LoVo (cell line): ENCODE results near the gene SHANK3.
"Not testable (repeated sequence)": the region's sequence is repeated elsewhere in the genome, so short reads cannot be mapped to it uniquely, and the experiment has no call there.

Source experiments
- DNase-seq: peaks from one replicate; pipeline ENCODE4 v3.0.0-alpha.2; 2016; ENCODE audit warnings: low spot score

SHANK3 gene

DNA sequence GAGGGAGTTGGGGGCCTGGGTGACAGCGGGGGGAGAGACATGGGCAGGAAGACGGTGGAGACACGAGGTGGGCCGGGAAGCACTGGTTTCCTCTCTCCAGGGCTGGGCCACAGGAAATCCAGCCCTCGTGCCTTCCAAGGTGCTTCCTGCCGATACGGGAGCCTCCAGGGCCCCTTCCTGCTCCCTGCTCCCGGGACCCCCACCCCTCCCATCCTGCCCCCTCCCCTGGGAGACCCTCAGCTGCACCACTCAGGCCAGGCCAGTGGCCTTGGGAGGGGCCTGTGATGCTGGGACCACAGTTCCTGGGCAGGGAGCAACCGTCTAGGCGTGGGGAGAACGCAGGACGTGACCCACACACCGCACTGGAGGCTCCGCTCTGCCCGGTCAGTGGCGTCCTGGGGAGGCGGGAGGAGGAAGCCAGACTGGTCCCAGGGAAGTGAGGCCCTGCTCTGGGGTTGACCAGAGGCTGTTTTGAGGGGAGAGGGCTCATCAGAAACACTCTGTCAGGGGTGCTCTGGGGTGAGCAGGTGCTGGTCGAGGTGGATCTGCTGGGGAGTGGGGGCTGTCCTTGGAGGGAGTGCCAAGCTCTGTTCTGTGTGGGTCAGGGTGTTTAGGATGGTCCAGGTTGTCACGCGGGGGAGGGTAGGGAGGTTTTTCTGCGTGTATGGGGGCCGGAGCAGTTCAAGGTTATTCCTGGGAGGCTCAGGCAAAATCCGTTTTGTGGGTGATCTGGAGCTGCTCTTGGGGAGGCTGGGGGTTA is at the start of gene SHANK3:
TSS of gene SHANK3 (plus strand) at position 353 of the 760 bp plus-strand sequence.
- no peak for DNase-seq

DNA sequence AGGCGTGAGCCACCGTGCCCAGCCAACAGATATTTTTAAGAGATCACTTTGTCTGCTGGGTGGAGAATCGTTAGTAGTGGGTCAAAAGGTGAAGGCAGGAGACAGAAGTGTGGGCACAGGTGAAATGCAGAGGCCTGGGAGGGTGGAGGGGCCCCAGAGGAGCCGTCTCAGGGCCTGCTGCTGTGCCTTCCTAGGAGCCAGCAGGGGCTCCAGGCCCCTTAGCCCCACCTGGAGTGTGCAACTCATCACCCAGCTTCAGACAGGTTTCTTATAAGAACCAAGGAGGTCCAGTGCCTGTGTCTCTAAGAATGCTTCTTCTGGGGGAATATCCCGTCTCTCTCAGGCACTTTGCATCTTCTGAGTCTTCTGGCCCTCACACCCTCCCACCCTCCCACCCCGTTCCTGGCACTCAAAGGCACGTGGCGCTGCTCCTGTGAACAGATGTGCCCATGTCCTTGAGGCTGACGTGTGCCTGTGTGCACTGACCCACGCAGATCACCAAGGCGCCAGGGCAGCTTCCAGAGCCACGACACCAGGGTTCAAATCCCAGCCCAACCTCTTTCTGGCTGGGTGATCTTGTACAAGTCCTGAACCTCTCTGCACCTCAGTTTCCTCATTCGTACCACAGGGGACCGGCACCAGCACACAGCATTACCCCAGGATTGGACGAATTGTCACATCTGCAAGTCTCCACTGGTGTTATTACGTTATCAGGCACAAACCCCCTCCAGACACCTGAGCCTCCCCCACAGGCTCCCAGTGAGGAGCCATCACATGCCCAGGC is 48.1 kb upstream of the SHANK3 start:
- DNase-seq: no peak

DNA sequence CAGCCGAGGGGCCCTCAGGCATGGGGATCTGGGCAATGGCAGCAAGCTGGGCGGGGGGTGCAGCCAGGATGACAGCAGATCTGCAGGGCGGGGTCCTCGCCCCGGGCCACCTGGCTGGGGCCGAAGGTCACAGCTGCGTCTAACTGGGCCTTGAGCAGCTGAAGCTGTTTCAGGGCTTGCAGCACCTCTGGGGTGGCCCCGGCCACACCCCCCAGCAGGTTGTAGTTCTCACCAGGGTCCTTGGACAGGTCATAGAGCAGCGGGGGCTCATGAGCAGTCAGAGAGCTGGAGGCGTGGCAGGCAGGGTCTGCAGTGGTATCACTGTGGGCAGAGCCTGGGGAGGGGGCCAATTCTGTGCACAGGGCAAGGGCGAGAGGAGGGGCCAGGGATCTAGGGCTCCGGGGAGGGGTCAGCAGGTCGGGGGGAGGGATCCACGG is 47.5 kb upstream of the SHANK3 start:
- DNase-seq: no peak

DNA sequence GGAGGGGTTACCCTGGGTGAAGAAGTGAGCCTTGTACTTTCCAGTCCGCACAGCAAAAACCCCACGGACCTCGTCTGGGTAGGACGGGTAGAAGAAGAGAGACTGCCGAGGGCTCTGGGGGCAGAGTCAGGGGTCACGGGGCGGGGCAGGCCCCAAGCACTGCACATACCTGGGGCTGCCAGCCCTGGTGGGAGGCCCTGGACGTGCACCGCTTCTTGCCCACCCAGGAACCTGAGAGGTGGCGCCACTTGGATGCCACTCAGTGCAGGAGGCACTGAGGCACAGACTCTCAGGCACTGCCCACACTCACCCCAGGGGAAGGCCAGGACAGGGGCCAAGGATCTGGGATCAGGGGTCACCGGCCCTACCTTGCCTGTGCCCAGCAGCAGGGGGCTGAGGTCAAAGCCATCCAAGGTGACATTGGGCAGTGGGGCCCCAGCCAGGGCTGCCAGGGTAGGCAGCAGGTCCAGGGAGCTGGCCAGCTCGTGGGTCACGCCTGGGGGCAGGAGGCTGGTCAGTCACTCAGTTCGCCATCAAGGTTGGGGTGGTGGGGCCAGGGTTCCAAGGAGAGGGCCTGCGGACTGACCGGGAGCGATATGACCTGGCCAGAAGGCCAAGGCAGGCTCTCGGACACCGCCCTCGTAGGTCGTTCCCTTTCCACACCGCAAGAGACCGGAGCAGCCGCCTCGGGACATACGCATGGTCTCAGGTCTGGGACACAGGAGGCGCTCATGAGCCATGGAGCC is 46.9 kb upstream of the SHANK3 start:
- no peak for DNase-seq

DNA sequence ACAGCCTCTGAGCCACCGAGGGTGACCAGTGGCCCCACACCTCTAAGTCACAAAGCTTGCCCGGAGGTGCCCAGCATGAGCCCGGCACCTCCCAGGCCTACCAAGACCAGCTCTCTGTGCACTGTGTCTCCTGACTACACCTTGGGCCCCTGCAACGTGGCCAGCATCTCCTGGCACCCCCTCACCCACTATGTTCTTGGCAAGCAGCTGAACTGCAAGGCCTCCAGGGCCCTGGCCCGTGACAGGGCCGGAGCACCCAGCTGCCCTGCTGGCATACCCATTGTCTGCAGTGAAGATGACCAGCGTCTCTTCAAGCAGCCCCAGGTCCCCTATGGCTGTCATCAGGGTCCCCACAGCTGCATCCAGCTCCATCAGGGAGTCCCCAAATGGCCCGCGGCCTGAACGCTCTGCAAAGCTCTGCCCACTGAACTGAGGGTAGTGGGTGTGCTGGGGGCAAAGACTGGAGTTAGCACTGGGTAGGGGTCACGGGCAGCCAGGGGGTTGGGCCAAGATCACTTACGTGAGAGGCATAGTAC is 46.2 kb upstream of the SHANK3 start:
- no peak for DNase-seq

DNA sequence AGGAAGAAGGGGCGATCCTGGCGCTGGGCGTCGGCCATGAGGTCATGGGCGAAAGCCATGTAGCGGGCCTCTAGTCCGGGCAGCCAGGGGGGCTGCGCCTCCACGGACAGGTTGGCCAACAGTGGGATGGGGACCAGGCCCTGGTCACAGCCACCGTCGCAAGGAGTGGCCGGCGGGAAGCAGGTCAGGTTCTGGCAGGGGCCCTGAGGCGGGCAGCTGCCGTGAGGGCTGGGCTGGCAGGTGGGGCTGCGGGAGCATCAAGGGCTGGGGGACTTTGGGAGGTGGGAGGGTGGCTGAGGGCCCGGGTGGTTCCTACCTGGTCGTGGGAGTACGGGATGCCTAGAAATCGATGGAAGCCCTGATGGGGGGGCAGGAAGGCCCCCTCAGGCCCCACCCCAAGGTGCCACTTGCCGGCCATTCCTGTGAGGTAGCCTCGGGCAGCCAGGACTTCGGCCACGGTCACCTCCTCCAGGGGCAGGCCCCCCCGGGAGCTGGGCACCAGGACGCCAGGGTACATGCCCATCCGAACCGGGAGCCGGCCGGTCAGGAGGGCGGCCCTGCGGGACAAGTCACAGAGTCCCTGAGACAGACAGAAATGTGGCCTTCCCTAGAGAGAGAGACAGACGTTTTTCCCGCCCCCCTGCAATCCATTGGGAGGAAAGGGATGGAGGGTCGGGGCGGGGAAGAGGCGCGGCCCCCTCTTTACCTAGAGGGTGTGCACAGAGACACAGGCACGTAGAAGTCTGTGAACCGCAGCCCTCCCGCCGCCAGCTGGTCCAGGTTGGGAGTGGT is 45.6 kb upstream of the SHANK3 start:
- no peak for DNase-seq

DNA sequence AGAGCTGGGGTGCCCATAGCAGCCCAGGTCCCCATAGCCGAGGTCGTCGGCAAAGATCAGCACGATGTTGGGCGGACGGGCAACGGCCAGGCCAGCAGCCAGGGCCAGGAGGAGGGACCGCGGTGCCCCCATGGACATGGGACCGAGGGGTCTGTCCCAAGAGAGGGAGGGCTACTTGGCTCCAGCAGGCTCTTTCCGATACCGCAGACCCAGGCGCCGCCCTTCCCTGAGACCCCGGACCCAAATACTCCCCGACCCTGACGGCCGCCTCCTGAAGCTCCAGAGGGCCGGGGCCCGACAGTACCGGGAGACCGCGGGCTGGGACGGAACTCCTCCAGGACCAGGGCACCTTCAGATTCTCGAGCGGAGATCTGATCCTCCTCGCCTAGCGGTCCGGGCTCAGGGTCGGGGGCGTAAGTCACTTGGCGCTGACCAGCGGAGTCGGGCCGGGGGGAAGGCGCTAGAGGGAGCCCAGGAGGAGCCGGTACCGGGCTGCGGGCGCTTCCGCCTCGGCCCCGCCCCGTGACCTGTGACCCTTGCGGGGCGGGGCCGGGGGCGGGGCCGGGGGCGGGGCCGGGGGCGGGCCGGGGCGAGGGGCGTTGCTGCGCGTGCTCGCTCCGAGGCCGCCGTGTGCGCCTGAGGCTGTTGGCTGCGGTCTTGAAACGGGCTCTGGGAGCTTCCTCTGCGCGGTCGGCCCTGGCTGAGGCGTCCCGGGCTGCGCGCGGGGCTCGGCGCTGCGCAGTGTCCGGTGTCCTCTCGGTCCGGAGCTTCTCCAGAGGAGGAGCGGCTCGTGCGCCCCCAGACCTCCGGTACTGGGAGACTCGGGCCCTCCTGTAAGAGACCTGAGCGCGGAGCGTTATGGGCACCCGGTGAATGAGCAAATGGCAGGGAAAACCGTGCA is 44.7 kb upstream of the SHANK3 start, which contains the start of gene ARSA:
TSS of gene ARSA (minus strand) at position 511 of the 901 bp plus-strand sequence. CDS start at position 138, 373 bp downstream.
- peak; percentile 83 for DNase-seq

DNA sequence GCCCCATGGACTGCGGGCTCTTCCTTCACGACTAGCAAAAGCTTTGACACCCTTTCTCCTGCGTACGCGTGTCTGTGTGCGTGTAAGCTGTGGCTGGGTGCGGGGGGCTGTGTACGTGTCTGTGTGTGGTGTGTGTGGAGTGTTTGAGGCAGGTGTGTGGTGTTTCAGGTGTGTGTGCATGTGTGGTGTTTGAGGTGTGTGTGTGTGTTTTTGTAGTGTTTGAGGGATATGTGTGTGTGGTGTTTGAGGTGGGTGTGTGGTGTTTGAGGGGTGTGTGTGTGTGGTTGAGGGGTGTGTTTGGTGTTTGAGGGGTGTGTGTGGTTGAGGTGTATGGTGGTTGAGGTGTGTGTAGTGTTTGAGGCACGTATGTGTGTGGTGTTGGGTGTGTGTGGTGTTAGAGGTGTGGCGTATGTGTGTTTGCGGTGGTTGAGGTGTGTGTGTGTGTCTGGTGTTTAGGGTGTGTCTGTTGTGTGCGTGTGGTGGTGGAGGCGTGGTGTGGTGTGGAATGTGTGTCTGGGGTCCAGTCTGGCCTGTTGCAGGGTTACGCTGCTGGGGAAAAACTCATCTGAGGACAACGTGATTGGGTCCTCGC is 44.0 kb upstream of the SHANK3 start:
- no peak for DNase-seq

DNA sequence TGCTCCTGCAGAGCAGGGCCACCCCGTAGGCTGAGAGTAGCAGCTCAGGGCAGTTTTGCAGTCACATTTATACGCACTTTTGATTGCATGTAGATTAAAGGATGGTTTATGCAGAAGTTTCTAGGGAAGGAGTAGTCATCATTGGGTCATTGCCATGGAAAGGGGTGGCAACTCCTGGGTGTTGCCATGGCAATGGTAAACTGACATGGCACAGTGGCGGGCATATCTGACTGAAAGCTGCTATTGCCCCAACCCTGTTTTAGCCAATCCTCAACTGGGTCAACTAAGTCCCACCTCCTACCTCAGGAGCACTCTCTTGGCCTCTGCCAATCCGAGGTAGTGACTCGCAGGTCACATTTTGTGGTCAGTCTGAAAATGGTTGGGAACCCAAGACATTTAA is 42.2 kb upstream of the SHANK3 start:
- no peak for DNase-seq

DNA sequence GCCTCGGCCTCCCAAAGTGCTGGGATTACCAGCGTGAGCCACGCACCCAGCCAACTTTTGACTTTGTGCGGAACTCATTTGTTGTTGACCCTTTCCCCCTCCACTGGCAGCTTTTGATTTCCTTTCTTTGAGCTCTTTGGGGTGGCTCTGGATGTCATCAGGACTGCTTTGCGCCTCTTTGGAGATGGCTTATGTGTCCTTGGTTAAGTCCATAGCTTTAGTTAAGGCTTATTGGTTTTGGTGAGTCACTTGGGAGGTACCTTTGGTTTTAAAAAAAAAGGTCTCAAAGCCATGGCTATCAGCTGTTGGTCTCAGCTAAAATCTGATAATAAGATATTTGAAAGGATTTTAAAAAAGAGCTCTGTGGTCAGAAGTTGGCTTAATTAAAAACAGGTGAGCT is 39.5 kb upstream of the SHANK3 start:
- DNase-seq: no peak

DNA sequence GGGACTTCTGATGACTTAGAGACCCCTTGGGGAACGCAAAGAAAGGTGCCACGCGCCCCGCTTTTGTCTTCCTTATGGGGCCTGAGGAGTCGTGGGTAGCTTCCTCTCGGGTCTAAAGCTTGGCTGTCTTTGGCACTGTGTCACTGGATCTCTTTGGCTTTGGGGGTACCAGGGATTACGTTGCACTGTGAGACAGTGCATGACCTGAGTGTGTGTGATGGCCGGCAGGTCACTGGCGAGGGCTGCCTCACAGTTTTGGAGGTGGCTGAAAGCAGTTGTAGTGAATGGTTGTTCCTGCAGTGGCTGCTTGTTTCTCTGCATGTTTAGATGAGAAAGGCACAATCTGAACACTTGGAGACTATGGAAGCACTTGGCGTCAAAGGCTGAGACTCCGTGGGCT is 38.9 kb upstream of the SHANK3 start:
- no peak for DNase-seq

DNA sequence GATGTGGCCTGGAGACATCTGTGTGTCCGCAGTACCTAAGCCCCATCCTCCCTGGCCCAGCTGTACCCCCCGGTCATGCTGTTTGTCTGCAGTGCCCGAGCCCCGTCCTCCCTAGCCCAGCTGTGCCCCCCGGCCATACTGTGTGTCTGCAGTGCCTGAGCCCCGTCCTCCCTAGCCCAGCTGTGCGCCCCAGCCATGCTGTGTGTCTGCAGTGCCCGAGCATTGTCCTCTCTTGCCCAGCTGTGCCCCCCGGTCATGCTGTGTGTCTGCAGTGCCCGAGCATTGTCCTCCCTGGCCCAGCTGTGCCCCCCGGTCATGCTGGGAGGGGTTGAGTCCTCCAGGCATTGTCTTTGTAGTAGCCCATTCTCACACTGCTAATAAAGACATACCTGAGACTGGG is 37.0 kb upstream of the SHANK3 start:
- DNase-seq: no peak

DNA sequence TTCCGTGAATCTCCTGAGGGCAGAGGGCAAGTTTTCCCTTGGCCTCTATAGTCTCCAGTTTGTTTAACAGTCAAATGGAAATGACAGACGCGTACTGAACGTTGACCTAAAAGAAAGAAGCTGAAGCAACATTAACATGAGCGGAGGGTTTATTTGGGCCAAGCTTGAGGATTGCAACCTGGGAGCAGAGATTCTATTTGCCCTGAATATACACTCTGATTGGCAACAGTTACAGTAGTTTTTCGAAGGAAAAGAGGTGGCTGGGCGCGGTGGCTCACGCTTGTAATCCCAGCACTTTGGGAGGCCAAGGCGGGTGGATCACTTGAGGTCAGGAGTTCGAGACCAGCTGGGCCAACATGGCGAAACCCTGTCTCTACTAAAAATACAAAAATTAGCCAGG is 32.3 kb upstream of the SHANK3 start:
- DNase-seq: not testable (repeated sequence)

DNA sequence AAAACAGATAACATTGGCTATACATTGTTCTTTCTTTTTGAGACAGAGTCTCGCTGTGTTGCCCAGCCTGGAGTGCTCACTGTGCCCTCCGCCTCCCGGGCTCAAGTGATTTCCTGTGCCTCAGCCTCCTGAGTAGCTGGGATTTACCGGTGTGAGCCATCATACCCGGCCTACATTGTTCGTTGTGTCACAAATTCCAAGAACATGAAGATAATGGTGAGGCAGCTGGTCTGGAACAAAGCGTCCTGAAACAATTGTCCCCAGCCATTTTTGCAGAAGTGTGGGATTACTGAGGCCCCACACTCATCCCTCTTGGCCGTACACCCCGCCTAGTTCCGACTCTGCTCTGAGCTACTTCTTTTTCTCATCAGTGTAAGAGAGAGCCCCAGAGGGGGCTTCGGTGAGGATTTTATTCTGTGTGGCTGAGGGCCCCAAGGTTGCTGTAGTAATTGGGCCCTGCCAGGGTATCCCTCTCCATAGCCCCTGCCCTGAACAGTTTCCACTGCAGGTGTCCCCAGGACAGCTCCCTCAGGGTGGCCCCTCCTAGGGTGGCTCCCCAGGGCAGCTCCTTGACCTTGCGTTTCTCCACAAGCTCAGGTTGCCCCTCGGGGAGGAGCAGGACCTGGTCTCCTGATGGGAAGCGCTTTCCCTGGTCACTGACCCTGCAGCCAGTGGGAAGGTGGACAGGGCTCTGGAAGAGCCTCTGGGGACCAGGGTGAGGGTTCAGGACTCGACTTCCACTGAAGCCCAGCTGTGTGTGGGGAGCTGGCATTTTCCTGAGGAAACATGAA is 31.6 kb upstream of the SHANK3 start:
- no peak for DNase-seq

DNA sequence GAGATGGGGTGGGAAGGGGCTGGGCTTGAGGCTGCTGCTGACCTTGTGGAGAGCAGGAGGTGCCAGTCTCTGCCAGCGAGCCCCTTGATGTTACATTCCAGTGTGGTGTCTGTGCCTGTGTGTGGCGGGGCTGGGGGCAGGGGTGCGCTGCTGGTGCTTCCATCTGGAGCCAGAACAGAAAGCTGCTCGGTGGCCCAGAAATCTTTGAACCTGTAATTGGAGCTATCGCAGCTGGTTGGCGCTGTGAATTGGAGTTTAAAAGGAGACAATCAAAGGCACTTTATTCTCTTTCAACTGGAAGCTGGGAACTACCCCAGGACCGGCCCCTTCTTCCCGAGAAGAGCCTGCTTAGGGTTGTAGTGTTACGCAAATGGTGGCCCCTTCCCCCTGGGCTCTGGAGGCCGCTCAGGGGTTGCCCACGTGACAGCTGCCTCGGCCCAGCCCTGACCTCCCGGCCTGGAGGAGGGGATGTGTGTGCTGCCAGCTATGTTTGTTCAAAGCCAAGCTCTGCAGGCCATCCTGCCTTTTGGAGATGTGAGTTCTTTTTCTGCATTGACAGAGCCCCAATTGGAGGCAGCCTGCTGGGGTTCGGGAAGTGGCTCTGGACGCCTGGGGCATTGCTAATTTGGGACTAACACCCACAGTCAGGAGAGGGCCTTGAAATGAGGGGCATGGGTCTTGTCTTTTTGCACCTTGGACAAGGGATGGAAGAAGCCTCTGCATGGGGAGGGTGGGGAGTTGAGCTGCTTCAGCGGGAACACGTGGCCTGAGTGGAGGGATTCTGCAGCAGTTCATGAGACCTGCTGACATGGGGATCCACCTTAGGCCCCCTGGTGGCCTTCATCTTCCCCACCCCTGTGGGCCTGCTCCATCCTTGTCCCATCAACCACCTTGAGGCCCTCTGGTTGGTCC is 30.7 kb upstream of the SHANK3 start:
- no peak for DNase-seq

DNA sequence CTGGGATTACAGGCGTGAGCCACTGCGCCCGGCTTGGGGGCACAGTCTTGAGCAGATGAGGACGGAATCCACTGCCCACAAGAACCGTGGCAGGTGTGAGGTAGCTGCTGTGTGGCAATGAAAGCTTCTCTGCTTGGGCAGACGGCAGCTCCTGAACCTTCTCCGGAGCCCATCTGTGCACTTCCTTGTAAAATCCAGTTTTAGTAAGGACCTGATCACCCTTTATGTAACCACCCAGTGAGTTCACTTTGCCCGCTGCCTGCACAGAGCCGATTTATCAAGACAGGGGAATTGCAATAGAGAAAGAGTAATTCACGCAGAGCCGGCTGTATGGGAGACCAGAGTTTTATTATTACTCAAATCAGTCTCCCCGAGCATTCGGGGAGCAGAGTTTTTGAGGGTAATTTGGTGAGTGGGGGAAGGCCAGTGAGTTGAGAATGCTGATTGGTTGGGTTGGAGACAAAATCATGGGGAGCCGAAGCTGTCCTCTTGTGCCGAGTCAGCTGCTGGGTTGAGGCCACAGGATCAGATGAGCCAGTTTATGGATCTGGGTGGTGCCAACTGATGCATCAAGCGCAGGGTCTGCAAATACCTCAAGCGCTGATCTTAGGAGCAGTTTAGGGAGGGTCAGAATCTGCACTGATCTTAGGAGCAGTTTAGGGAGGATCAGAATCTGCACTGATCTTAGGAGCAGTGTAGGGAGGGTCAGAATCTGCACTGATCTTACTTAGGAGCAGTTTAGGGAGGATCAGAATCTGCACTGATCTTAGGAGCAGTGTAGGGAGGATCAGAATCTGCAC is 29.4 kb upstream of the SHANK3 start:
- not testable (repeated sequence) for DNase-seq

DNA sequence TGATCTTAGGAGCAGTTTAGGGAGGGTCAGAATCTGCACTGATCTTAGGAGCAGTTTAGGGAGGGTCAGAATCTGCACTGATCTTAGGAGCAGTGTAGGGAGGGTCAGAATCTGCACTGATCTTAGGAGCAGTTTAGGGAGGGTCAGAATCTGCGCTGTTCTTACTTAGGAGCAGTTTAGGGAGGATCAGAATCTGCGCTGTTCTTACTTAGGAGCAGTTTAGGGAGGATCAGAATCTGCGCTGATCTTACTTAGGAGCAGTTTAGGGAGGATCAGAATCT is 28.9 kb upstream of the SHANK3 start:
- DNase-seq: not testable (repeated sequence)

DNA sequence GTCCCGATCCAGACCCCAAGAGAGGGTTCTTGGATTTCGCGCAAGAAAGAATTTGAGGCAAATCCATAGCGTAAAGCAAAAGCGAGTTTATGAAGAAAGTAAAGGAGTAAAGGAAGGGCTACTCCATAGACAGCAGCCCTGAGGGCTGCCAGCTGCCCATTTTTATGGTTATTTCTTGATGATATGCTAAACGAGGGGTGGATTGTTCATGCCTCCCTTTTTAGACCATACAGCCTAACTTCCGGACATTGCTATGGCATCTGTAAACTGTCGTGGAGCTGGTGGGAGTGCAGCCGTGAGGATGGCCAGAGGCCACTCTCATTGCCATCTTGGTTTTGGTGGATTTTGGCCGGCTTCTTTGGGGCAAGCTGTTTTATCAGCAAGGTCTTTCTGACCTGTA is 19.4 kb upstream of the SHANK3 start:
- DNase-seq: no peak
